GM19193 (cell line): ENCODE results near the gene SLC24A1.

Experiments used
- POLR2A ChIP-seq: IDR thresholded peaks from 4 replicates; pipeline ENCODE4 v1.6.1; 2011; ENCODE audit not compliant: insufficient read depth, insufficient read length; ENCODE audit errors: extremely low read depth

SLC24A1 gene

GRCh38 chr15:65634356-65634755 lies 12.6 kb downstream of the SLC24A1 start:
- no peak for TF ChIP-seq POLR2A

GRCh38 chr15:65638109-65638508 lies 16.4 kb downstream of the SLC24A1 start:
- TF ChIP-seq POLR2A, result no peak

GRCh38 chr15:65638681-65639089 lies 16.9 kb downstream of the SLC24A1 start:
- no peak for TF ChIP-seq POLR2A

GRCh38 chr15:65639509-65639908 lies 17.8 kb downstream of the SLC24A1 start:
- no peak for TF ChIP-seq POLR2A

- no peak for TF ChIP-seq POLR2A
Measured at GRCh38 chr15:65641768-65642475, 20.2 kb downstream of the SLC24A1 start.

- TF ChIP-seq POLR2A, result no peak
Measured at GRCh38 chr15:65642594-65642993, 20.9 kb downstream of the SLC24A1 start.

- no peak for TF ChIP-seq POLR2A
Measured at GRCh38 chr15:65644282-65644681, 22.5 kb downstream of the SLC24A1 start.

GRCh38 chr15:65645392-65645791 lies 23.7 kb downstream of the SLC24A1 start:
- no peak for TF ChIP-seq POLR2A

GRCh38 chr15:65646486-65646885 lies 24.7 kb downstream of the SLC24A1 start:
- TF ChIP-seq POLR2A, result no peak

- no peak for TF ChIP-seq POLR2A
Measured at GRCh38 chr15:65650312-65651041, 28.7 kb downstream of the SLC24A1 start.

- TF ChIP-seq POLR2A, result no peak
Measured at GRCh38 chr15:65651042-65651322, 29.2 kb downstream of the SLC24A1 start.

GRCh38 chr15:65651831-65652749 lies 30.4 kb downstream of the SLC24A1 start:
- TF ChIP-seq POLR2A, result peak; percentile 27

- no peak for TF ChIP-seq POLR2A
Measured at GRCh38 chr15:65653341-65653740, 31.6 kb downstream of the SLC24A1 start.

- no peak for TF ChIP-seq POLR2A
Measured at GRCh38 chr15:65653801-65654521, 32.2 kb downstream of the SLC24A1 start.

- no peak for TF ChIP-seq POLR2A
Measured at GRCh38 chr15:65655026-65655425, 33.3 kb downstream of the SLC24A1 start.
